Subcutaneous adipose tissue (tissue), 4 donors: ENCODE measurements around the gene SCIN. TPM values are rescaled to one million over a fixed set of nuclear protein-coding genes. Genes with fewer than 3 reads are reported as not detected.

ENCODE experiments used
- CTCF ChIP-seq: fragments of 450-650 bp; IDR thresholded peaks from one replicate; pipeline ENCODE4 v1.5.1; 2016; ENCODE audit warnings: low read depth, mild to moderate bottlenecking, control low read depth, antibody characterized with exemption, moderate library complexity
- total RNA-seq, 4 donors: library from RNA; depleted of rRNA; stranded (reverse); fragments of >200 nt; gene quantifications; one replicate each; pipeline ENCODE4 v1.1.0, GENCODE V29; 2016

Gene SCIN
- total RNA-seq, 4 donors from 2014 or later = 0.94 to 11.9 (median 3.2) TPM

DNA sequence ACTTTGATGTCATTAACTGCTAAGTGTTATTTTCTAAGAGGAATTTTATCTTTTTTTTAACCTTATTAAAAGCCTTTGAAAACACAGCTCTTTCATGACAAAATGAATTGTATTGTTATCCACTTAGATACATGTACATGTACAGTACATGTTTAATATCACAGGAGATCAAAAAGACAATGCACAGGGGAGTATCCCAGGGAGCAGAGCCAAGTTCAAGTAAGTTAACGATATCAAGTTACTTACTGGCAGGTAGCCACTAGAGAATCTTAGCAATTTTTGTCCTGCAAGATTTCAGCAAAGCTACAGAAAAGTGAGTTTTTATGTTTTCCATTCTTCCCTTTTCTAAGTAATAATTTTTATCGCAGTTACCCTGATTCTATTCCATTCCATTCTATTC is 83.0 kb downstream of the SCIN start:
- no peak for TF ChIP-seq CTCF

GRCh38 chr7:12655161-12655560 is 84.6 kb downstream of the SCIN start:
- TF ChIP-seq CTCF = no peak

GRCh38 chr7:12661581-12661980 is 91.1 kb downstream of the SCIN start:
- no peak for TF ChIP-seq CTCF

DNA sequence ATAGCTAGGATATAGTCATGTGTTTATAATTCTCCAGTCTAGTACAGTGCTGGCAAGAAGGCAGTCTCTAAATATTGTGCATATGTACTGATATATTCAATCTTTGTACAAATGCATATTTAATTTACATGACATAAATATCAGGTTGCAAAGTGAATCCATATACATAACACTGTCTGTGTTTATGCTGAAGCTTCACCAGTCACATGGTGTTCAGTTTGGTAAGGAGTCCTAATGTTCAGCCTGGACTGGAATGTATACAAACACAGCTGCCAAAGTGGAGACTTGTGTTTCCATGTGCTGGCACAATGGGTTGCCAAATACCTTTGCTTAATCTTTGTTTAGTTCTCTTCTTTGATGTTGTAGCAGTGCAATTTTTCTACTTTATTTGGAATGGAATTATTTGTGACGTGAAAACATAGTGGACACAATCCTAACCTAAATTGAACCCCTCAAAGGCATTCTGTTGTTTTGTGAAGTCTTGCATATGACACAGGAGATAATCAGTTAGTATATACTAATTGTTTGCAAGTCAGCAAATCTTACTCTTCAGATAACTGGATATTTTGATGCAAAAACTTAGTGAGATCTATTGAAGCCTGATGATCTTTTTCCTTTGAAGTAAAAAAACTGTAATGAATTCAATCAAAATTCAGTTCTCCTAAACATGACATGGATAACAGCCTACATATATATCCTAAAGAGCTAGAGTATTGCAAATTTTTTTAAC is 99.6 kb downstream of the SCIN start:
- no peak for TF ChIP-seq CTCF

GRCh38 chr7:12670743-12671520 is 100.4 kb downstream of the SCIN start:
- TF ChIP-seq CTCF = no peak

DNA sequence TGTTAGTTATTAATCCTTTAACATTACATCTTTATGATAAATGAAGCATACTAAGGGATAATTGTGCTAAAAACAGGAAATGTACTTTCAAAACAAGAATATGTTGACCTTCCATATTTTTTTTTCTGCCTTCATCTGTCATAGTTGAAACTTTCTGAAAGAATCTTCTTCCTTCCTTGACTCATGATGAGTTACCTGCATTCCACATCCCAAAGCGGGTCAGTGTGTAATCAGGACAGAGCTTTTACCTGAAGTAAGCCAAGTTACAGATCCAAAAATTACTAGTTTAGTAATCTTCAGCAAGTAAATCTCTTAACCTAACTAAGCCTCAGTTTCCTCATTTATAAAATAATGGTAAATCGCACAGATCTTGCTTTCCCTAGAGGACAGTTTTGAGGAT is 103.5 kb downstream of the SCIN start:
- TF ChIP-seq CTCF = no peak

- TF ChIP-seq CTCF = no peak
These were observed 104.3 kb downstream of the SCIN start for GRCh38 chr7:12674861-12675260.
